RWPE2 (cell line): ENCODE data around the gene ATPAF1.

Source experiments
- ATAC-seq: fragments of 200-7000 bp; cut with Tn5 transposase; 3 replicates; pipeline ENCODE4 v1.9.1; 2021; ENCODE audit warnings: low read depth
- DNase-seq: peaks from one replicate; pipeline ENCODE4 v3.0.0-alpha.2; 2020; ENCODE audit warnings: low spot score
- H3K27ac ChIP-seq: fragments of 450-650 bp; 2 replicates; pipeline ENCODE4 v1.5.1; 2017; ENCODE audit warnings: mild to moderate bottlenecking; ENCODE audit not compliant: poor library complexity, severe bottlenecking
- H3K27me3 ChIP-seq: fragments of 250-450 bp; sonication (Bioruptor Pico); 2 replicates; pipeline ENCODE4 v1.5.1; 2021; ENCODE audit warnings: mild to moderate bottlenecking, moderate library complexity; ENCODE audit not compliant: insufficient read depth, poor library complexity, severe bottlenecking
- H3K36me3 ChIP-seq: fragments of 250-450 bp; sonication (Bioruptor Pico); 2 replicates; pipeline ENCODE4 v1.5.1; 2020; ENCODE audit warnings: low read depth, mild to moderate bottlenecking, moderate library complexity
- H3K4me1 ChIP-seq: fragments of 250-450 bp; sonication (Bioruptor Pico); 2 replicates; pipeline ENCODE4 v1.5.1; 2021; ENCODE audit warnings: mild to moderate bottlenecking, moderate library complexity; ENCODE audit not compliant: insufficient read depth, poor library complexity, severe bottlenecking
- H3K4me3 ChIP-seq: fragments of 250-450 bp; sonication (Bioruptor Pico); 2 replicates; pipeline ENCODE4 v1.5.1; 2021; ENCODE audit warnings: mild to moderate bottlenecking, moderate library complexity; ENCODE audit not compliant: severe bottlenecking
- H3K9me3 ChIP-seq: fragments of 250-450 bp; sonication (Bioruptor Pico); 2 replicates; pipeline ENCODE4 v1.5.1; 2021; ENCODE audit warnings: mild to moderate bottlenecking, moderate library complexity; ENCODE audit not compliant: severe bottlenecking
- TF ChIP-seq, protein P1 (sequence below): fragments of 450-650 bp; IDR thresholded peaks from one replicate; pipeline ENCODE4 v1.5.1; 2017; ENCODE audit warnings: mild to moderate bottlenecking, moderate library complexity; ENCODE audit not compliant: poor library complexity, severe bottlenecking

Gene ATPAF1

DNA sequence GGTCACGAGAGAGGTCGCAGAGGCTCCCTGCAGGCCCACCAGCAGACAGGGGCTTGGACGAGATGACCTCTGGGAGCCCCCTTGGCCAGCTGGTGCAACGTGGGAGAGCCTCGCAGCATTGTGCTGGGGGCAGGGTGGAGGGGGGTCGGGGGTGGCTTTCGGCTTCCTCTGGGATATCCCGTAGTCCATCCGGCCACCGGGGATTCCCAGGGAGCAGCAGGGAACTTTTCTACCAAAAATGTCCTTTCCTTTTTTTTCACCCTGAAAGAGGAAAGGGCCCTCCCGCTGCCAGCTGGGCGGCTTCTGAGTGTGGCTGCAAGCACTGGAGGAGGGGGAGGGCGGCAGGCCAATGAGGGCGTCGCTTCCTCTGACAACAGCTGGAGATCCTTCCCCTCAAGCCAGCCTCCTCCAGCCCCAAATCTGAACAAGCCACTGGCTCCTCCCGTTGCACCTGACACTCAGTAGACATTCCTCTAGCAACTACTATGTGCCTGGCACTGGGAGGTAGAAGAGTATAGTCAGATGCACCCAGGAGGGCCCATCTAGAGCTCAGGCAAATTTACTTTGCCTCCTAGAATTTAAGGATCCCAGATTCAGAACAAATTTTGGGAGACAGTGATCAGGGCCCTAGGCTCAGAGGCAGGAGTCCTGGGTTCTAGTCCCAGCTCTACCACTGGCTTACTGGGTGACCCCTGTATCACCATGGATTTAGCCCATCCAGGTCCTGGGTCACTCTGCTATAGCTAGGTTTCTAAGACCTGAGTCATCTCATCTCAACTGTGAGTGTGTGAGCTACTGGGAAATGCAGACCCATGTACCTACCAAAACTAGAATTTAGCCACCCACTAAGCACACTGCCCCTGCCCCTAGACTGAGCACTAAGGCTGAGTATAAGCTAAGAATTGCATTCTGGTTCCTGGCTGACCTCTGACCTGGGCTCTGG is 54.2 kb downstream of the ATPAF1 start:
- H3K27ac ChIP-seq, result peak overlapping the region; percentile 83
- H3K4me3 ChIP-seq, result no peak overlapping the region
- H3K27me3 ChIP-seq, result no peaks in the 10 kb centered on the region
- DNase-seq, result no peak
- no peaks in the 10 kb centered on the region for H3K9me3 ChIP-seq
- H3K4me1 ChIP-seq, result peaks cover 47% of the 10 kb centered on the region
- no peak for ATAC-seq
- peaks cover 26% of the 10 kb centered on the region for H3K36me3 ChIP-seq
- TF ChIP-seq, protein P1, sequence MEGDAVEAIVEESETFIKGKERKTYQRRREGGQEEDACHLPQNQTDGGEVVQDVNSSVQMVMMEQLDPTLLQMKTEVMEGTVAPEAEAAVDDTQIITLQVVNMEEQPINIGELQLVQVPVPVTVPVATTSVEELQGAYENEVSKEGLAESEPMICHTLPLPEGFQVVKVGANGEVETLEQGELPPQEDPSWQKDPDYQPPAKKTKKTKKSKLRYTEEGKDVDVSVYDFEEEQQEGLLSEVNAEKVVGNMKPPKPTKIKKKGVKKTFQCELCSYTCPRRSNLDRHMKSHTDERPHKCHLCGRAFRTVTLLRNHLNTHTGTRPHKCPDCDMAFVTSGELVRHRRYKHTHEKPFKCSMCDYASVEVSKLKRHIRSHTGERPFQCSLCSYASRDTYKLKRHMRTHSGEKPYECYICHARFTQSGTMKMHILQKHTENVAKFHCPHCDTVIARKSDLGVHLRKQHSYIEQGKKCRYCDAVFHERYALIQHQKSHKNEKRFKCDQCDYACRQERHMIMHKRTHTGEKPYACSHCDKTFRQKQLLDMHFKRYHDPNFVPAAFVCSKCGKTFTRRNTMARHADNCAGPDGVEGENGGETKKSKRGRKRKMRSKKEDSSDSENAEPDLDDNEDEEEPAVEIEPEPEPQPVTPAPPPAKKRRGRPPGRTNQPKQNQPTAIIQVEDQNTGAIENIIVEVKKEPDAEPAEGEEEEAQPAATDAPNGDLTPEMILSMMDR, result no peak

DNA sequence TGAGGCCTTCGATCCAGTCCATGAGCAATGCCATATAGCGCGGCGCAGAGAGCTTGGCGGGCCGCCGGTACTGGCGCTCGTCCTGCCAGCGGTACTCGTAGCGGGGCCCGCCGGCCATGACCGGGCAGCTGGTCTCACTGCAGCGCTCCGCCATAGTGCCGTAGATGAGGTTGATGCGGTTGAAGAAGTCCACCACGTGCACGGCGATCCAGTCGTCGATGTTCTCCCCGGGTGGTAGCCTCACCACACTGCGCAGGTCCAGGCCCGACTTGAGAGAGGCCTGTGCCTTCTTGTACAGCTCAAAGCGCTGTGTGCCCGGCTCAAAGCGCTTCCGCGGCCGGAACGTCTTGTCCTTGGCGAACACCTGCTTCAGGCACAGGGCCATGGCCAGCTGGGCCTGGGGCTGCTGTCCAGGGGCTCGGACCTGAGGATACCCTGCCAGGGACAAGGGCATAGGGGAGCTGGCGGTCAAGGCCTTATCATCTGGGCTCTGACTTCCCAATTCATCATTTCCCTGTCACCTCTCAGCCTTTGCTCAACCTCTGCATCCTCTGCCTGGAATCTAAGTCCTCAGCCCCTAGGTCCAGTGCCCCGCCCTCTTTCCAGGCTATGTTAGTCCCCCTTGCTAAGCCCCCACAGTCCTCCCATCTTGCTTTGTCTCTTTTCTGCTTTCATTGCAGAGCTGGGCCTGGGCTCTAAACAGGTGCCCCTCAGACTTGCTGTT is 55.1 kb downstream of the ATPAF1 start:
- Histone ChIP-seq H3K4me3 (no peak overlapping the region), H3K27ac (peak overlapping the region; percentile 83)
- ATAC-seq, result no peak

DNA sequence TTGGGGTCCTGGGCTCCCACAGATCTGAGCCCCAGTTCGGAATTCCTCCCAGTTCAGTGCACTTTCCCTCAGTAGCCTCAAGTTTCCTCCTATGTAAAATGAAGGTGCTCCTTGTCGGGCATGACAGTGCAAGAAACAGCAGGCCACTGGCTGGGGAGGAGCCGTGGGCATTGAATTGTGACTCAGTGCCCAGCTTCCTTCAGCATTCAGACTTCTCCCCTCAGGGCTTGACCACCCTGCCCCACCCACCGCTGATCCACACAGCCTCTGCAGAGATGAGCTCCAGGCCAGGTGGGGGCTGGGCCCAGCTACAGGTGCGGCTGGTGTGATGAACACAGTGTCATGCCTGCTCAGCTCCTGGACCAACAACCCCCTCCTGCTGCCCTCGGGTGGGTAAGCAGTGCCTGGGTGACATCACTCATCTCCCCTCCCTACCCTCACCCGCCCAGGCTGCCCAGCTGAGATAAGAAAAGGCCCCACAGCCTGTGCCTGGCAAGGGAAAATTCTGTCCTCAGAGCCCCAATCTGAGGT is 56.4 kb downstream of the ATPAF1 start:
- ATAC-seq, result peak; percentile 87
- H3K36me3 ChIP-seq, result peaks cover 35% of the 10 kb centered on the region
- H3K4me1 ChIP-seq, result peaks cover 44% of the 10 kb centered on the region
- DNase-seq, result peak; percentile 98
- peak overlapping the region; percentile 83 for H3K27ac ChIP-seq
- no peaks in the 10 kb centered on the region for H3K27me3 ChIP-seq
- H3K4me3 ChIP-seq, result no peak overlapping the region
- TF ChIP-seq, protein P1, result no peak
- no peaks in the 10 kb centered on the region for H3K9me3 ChIP-seq

More for the DNA sequence above, 55.1 kb downstream of the ATPAF1 start:
- DNase-seq, result no peak
- Histone ChIP-seq H3K27me3 (no peaks in the 10 kb centered on the region), H3K9me3 (no peaks in the 10 kb centered on the region), H3K36me3 (peaks cover 34% of the 10 kb centered on the region), H3K4me1 (peaks cover 47% of the 10 kb centered on the region)
- TF ChIP-seq, protein P1, result no peak

DNA sequence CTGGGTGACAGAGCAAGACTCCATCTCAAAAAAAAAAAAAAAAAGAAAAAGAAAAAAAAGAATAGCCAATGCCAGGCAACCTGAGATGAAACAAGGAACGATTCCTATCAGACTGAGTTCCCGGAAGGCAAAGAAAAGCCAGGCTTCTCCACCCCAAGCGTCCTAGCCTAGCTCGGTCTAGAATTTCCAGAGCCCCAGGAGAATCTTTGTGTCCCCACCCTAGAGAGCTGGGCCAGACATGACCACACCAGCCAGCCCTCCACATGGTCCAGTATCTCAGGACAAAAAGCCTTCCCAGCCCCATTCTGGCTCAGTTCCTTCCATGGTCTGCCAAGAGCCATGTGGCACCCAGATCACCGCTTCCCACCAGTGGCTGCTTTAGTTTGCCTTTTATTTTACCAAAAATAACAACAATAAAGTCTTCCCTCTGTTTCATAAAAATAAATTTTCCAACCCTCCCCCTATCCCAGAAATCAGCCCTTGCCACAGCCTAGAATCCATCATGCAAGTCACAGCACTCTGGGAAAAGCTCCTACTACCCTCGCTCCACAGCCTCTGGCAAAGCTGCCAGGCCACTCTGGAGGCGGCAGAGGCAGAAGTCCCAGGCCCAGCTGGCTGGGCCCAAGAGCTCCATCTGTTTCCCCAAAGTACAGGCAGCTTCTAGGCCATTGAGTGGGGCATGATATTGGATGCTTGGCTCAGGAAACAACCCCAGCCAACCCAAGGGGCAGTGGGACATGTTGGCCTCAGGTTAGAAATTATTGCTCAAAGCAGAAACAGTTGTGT is 60.6 kb downstream of the ATPAF1 start:
- DNase-seq, result no peak
- TF ChIP-seq, protein P1, result no peak
- H3K4me3 ChIP-seq, result no peak overlapping the region
- peaks cover 30% of the 10 kb centered on the region for H3K4me1 ChIP-seq
- peak overlapping the region; percentile 49 for H3K27ac ChIP-seq
- peaks cover 30% of the 10 kb centered on the region for H3K36me3 ChIP-seq
- H3K27me3 ChIP-seq, result no peaks in the 10 kb centered on the region
- no peak for ATAC-seq
- H3K9me3 ChIP-seq, result no peaks in the 10 kb centered on the region
